ENCODE data around the gene RCHY1. TPM values are rescaled to one million over a fixed set of nuclear protein-coding genes. Genes with fewer than 3 reads are reported as not detected.
"Not testable (repeated sequence)": the region's sequence is repeated elsewhere in the genome, so short reads cannot be mapped to it uniquely, and the experiment has no call there.

RCHY1 gene
- total RNA-seq, 1 donor from 2014 or later = 30.2 TPM

- H3K27ac ChIP-seq; H3K9me3 ChIP-seq; ATAC-seq; H3K4me1 ChIP-seq; H3K27me3 ChIP-seq; H3K4me3 ChIP-seq; intact Hi-C loops (cut with DNase I); DNase-seq: not testable (repeated sequence)
- peaks cover 50% of the 10 kb centered on the region for H3K36me3 ChIP-seq
These were observed 17.4 kb upstream of the RCHY1 start for GRCh38 chr4:75531536-75532143.

- no peaks in the 10 kb centered on the region for H3K9me3 ChIP-seq
- H3K27me3 ChIP-seq = no peaks in the 10 kb centered on the region
- DNase-seq = no peak
- no peak overlapping the region for H3K4me3 ChIP-seq
- no peaks in the 10 kb centered on the region for H3K4me1 ChIP-seq
- H3K27ac ChIP-seq = no peak overlapping the region
- ATAC-seq = no peak
- intact Hi-C loops (cut with DNase I) = no loop called here
- no peak for TF ChIP-seq CTCF (IDR thresholded peaks at IDR 0.05)
- H3K36me3 ChIP-seq = peaks cover 59% of the 10 kb centered on the region
These were observed 16.5 kb upstream of the RCHY1 start for GRCh38 chr4:75530556-75531322.

- DNase-seq (no peak), ATAC-seq (no peak)
- Histone ChIP-seq H3K27me3 (no peaks in the 10 kb centered on the region), H3K27ac (no peak overlapping the region), H3K4me3 (no peak overlapping the region), H3K36me3 (peaks cover 69% of the 10 kb centered on the region), H3K4me1 (no peaks in the 10 kb centered on the region), H3K9me3 (no peaks in the 10 kb centered on the region)
- intact Hi-C loops (cut with DNase I) = no loop called here
- no peak for TF ChIP-seq CTCF (IDR thresholded peaks at IDR 0.05)
These were observed 13.3 kb upstream of the RCHY1 start for GRCh38 chr4:75527482-75527881.

- H3K9me3 ChIP-seq = no peaks in the 10 kb centered on the region
- no peak overlapping the region for H3K27ac ChIP-seq
- no peaks in the 10 kb centered on the region for H3K4me1 ChIP-seq
- TF ChIP-seq CTCF (IDR thresholded peaks at IDR 0.05) = no peak
- ATAC-seq = no peak
- no peaks in the 10 kb centered on the region for H3K27me3 ChIP-seq
- DNase-seq = no peak
- intact Hi-C loops (cut with DNase I) = no loop called here
- H3K4me3 ChIP-seq = no peak overlapping the region
- peaks cover 71% of the 10 kb centered on the region for H3K36me3 ChIP-seq
These were observed 11.7 kb upstream of the RCHY1 start for GRCh38 chr4:75525910-75526309.

- Histone ChIP-seq H3K36me3 (peaks cover 63% of the 10 kb centered on the region), H3K27ac (no peak overlapping the region), H3K9me3 (no peaks in the 10 kb centered on the region), H3K4me3 (no peak overlapping the region), H3K27me3 (no peaks in the 10 kb centered on the region), H3K4me1 (no peaks in the 10 kb centered on the region)
- DNase-seq = no peak
- TF ChIP-seq CTCF (IDR thresholded peaks at IDR 0.05) = no peak
- intact Hi-C loops (cut with DNase I) = no loop called here
- ATAC-seq = no peak
These were observed 10.9 kb upstream of the RCHY1 start for GRCh38 chr4:75525086-75525485.

GRCh38 chr4:75519452-75519851, 5.2 kb upstream of the RCHY1 start:
- H3K4me1 ChIP-seq; H3K27me3 ChIP-seq; intact Hi-C loops (cut with DNase I); H3K9me3 ChIP-seq; H3K27ac ChIP-seq; ATAC-seq; DNase-seq; H3K4me3 ChIP-seq: not testable (repeated sequence)
- H3K36me3 ChIP-seq = peaks cover 44% of the 10 kb centered on the region

Measured in upper lobe of right lung (tissue), 1 donor.